Retinal pigment epithelial cell (primary cell): ENCODE results near the gene PRX.

Experiments
- DNase-seq: peaks from one replicate; pipeline ENCODE4 v3.0.0-alpha.2; 2010; ENCODE audit warnings: low read depth
- H3K4me3 ChIP-seq: 2 replicates; pipeline ENCODE4 v1.5.1; 2011; ENCODE audit warnings: mild to moderate bottlenecking, low read length, control low read depth, moderate library complexity
- TF ChIP-seq, protein P1 (sequence below): conservative IDR thresholded peaks from 2 replicates; pipeline ENCODE4 v1.5.1; 2011; ENCODE audit warnings: low read depth, low read length, control low read depth, inconsistent platforms

PRX gene

DNA sequence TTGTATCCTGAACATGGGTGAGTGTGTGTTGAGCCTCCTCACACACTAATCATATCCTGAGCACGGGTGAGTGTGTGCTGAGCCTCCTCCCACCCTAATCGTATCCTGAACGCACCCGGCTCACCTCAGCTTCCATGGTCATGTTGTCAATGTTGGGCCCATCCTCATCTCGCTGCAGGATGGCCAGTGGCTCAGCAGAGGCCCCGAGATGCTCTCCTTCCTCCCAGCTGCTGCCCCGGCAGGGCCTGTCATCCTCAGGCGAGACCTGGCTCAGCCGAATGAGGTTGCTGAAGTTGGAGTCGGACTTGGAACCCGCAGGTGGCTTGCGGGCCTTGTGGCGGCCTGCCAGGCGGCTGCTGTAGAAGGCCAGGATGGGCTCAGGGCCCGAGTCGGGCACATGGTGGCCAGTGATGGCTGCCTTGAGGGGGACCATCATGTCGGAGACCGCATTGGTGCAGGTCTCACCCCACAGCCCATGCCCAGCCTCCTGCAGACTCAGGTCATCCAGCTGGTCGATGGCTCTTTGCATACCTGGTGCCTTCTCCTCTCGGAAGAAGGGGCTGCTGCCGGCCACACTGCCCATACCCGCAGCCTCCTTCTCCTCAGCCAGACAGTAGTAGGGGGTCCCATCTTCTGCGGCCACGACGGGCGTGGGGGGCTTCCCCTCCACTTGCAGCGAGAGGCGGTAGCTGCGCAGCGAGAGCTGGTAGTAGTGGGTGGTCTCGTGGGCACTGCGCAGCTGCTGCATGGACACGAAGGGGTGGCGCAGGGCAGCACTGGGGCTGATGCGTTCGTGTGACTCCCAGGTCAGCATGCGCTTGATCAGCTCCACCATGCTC, 32.8 kb downstream of the PRX start:
- no peak overlapping the region for H3K4me3 ChIP-seq
- TF ChIP-seq, protein P1, sequence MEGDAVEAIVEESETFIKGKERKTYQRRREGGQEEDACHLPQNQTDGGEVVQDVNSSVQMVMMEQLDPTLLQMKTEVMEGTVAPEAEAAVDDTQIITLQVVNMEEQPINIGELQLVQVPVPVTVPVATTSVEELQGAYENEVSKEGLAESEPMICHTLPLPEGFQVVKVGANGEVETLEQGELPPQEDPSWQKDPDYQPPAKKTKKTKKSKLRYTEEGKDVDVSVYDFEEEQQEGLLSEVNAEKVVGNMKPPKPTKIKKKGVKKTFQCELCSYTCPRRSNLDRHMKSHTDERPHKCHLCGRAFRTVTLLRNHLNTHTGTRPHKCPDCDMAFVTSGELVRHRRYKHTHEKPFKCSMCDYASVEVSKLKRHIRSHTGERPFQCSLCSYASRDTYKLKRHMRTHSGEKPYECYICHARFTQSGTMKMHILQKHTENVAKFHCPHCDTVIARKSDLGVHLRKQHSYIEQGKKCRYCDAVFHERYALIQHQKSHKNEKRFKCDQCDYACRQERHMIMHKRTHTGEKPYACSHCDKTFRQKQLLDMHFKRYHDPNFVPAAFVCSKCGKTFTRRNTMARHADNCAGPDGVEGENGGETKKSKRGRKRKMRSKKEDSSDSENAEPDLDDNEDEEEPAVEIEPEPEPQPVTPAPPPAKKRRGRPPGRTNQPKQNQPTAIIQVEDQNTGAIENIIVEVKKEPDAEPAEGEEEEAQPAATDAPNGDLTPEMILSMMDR, result no peak
- no peak for DNase-seq

DNA sequence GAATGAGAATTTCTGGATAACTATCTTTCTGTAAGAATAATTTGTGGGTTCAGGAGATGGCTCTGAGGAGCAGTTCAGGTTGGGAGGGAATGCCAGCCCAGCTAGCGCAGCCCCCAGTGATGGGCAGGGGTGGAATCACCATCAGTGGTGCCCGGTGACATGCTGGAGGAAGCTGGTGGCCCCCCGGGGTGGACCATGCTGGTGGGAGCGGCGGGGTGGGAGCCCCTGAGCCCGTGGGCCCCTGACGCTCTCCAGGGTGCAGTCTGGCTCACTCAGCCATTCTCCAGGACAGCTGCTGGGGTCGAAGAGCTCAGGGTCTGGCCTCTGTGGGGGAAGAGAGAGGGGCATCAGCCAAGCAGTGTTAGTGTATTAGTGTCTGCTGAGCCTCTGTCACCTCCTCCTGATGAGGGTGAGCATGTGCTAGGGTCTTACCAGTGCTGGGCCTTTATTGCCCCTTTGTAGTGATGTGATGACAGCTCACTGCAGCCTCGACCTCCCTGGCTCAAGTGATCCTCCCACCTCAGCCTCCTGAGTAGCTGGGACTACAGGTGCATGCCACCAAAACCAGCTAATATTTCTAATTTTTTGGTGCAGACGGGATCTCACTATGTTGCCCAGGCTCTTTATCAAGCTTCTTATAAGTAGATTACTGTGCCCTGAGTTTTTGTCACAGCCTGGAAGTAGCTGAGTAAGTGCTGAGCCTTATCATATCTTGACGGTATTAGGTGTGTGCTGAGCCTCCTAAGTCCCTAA, 33.6 kb downstream of the PRX start:
- TF ChIP-seq, protein P1, result no peak
- DNase-seq, result no peak
- no peak overlapping the region for H3K4me3 ChIP-seq

DNA sequence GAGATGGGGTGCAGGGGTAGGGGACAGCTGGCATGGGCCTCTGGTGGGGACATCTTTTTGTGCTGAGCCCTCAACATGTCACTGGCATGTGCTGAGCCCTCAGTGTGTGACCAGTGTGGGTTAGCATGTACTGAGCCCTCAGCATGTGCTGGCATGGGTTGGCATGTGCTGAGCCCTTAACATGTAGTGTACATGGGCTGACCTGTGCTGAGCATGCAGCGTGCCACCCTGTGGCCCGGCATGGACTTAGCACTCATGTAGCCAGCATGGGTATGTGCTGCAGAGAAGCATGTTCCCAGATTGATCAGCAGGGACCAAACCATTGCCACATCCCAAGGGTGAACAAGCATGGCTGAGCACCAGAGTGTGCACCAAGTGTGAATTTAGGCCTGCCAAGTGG, 34.7 kb downstream of the PRX start:
- DNase-seq, result no peak
- TF ChIP-seq, protein P1, result no peak
- H3K4me3 ChIP-seq, result no peak overlapping the region

DNA sequence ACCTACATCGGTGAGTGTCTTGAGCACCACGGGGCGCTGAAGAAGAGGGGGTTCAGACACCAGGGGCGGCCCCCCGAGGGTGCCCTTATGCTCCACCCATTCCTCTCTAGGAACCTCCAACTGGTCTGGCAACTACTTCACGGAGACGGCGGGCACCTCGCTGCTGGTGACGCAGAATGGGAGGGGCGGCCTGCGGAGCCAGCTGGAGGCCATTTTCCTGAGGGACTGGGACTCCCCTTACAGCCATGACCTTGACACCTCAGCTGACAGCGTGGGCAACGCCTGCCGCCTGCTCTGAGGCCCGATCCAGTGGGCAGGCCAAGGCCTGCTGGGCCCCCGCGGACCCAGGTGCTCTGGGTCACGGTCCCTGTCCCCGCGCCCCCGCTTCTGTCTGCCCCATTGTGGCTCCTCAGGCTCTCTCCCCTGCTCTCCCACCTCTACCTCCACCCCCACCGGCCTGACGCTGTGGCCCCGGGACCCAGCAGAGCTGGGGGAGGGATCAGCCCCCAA, 35.2 kb downstream of the PRX start:
- no peak for DNase-seq
- no peak overlapping the region for H3K4me3 ChIP-seq
- TF ChIP-seq, protein P1, result no peak

DNA sequence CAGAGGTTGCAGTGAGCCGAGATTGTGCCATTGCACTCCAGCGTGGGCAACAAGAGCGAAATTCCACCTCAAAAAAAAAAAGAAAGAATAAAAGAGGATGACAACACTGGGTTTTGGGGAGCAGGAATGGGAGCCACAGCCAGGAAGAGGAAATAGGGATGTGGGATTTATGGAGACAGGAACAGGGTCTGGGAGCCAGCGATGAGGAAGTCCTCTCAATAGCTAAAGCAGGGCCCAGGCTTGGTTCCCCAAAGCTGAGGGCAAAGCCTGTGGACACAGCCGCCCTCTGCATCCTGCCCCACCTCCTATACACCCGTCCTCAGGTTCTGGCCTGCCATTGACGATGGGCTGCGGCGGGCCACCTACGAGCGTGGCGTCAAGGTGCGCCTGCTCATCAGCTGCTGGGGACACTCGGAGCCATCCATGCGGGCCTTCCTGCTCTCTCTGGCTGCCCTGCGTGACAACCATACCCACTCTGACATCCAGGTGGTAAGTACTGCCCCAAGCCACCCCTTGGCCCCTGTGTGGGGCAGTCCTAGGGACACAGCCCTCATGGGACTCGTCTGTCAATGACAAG, 36.8 kb downstream of the PRX start:
- TF ChIP-seq, protein P1, result no peak
- DNase-seq, result no peak
- no peak overlapping the region for H3K4me3 ChIP-seq

DNA sequence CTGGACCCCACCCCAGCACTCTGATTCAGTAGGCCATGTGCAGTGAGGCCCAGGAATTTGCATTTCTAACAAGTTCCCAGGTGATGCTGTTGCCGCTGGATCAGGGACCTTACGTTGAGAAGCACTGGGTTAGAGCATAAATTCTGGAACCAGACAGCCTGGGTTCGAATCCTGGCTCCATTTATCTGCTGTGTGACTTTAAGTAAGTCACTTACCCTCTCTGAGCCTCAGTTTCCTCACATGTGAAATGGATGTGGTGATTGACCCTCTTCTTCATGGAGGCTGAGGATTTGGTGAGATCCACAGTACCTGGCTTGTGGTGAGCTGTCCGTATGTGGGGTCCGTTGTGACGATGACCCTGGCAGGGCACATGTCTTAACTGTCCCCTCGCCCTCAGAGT, 39.1 kb downstream of the PRX start:
- TF ChIP-seq, protein P1, result no peak
- H3K4me3 ChIP-seq, result no peak overlapping the region
- DNase-seq, result no peak

DNA sequence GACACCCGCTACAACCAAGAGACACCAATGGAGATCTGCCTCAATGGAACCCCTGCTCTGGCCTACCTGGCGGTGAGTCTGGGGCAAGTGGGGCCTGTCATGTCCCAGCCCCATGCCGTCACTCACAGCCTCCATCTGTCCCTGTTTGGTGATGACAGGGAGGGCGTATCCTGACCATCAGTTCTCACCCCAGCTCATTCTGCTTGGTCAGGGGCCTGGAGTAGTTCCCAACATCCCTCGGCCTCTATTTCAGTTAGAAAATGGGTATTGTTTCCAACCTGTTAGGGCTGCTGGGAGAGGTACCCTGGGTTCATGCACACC, 41.4 kb downstream of the PRX start:
- H3K4me3 ChIP-seq, result no peak overlapping the region
- no peak for DNase-seq
- TF ChIP-seq, protein P1, result no peak
